Activated T-cell treated with anti-CD3 and anti-CD28 coated beads, Interleukin-2, amount 50 U/mL, for 72 hours (primary cell): Measurements from ENCODE around the gene RBBP9. TPM values are rescaled to one million over a fixed set of nuclear protein-coding genes. Genes with fewer than 3 reads are reported as not detected.
"Not testable (repeated sequence)": the region's sequence is repeated elsewhere in the genome, so short reads cannot be mapped to it uniquely, and the experiment has no call there.

ENCODE experiments used
- ATAC-seq, 2 donors: fragments of 150-1000 bp; cut with Tn5 transposase; replicated peaks in 1 of 2; 2 replicates each; pipeline ENCODE4 v1.10.0; 2021; ENCODE audit warnings: moderate library complexity in 2 of 2, mild to moderate bottlenecking in 1 of 2
- DNase-seq, 2 donors: peaks; one replicate each; pipeline ENCODE4 v3.0.0; 2021 to 2022; ENCODE audit warnings: mixed read lengths in 1 of 2
- H3K27ac Mint-ChIP-seq: one replicate; pipeline ENCODE4 v1.8.0; 2022; ENCODE audit warnings: mild to moderate bottlenecking, moderate library complexity, mixed read lengths
- H3K27me3 Mint-ChIP-seq: one replicate; pipeline ENCODE4 v1.8.0; 2022; ENCODE audit warnings: low read depth, mixed read lengths
- H3K36me3 Mint-ChIP-seq, 2 donors: one replicate each; pipeline ENCODE4 v1.8.0; 2022; ENCODE audit warnings: mixed read lengths in 2 of 2, mild to moderate bottlenecking in 1 of 2; ENCODE audit not compliant: insufficient read depth in 2 of 2
- H3K4me1 Mint-ChIP-seq: one replicate; pipeline ENCODE4 v1.8.0; 2022; ENCODE audit warnings: low read depth, mixed read lengths
- H3K4me3 Mint-ChIP-seq, 2 donors: one replicate each; pipeline ENCODE4 v1.8.0; 2022; ENCODE audit warnings: mild to moderate bottlenecking in 2 of 2, mixed read lengths in 2 of 2, moderate library complexity in 2 of 2
- H3K9me3 Mint-ChIP-seq, 2 donors: one replicate each; pipeline ENCODE4 v1.8.0; 2022; ENCODE audit warnings: mixed read lengths in 2 of 2
- total RNA-seq, 2 donors: library from RNA; stranded (reverse); gene quantifications; one replicate each; pipeline ENCODE4 v1.2.3, GENCODE V29; 2022

The RBBP9 gene
- total RNA-seq = 10 to 100 TPM; 27.2 to 30.6 TPM

DNA sequence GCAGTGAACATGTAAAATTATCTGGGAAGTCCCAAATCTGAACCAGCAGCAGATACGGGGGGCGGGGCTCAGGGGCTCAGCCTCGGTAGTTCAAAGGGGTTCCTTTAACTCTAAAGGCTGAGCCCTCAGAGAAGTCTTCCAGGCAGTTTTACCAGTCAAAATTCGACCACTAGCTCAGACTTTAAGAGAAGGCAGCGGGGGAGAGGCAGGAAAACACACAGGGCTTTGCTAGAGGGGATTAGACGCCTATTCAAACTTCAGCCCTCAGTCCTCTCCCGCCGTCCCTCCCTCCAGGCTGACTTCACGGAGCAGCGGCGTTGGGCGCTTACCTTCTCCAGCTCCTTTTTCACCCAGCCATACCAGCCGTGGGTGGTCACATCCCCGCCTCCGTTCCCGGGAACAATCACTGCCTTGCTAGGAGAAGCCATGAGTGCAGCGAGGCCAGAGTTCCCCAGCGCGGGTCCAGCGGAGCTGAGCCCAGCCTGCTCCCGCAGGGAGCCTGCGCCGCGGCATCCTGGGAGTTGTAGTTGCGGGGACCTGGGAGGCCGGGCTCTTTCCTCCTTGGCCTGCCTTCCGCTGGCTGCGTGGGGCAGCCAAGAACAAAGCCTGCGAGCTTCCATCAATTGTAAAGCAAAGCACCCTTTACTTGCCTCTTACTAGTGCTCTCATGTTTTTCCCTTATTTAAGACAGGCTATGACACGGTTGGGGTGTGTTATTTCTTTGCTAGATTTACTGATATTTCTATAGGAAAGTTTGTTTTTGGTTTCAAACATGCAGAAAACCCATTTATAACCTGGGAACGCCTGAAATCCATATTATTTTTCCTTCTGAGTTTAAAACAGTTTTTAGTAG, at the start of gene RBBP9:
Gene RBBP9 (minus strand): TSS at position 486 of the 853 bp plus-strand sequence. CDS start 58 bp downstream, at position 428.
- peaks cover 4% of the 10 kb centered on the region for H3K27me3 Mint-ChIP-seq
- H3K4me3 Mint-ChIP-seq = peak within 1 kb of the TSS; percentile 97 to 99
- peaks cover 8% of the 10 kb centered on the region in 2 donors for H3K36me3 Mint-ChIP-seq
- H3K27ac Mint-ChIP-seq = peak within 1 kb of the TSS; percentile 94
- DNase-seq (peak; percentile 81 to 84), ATAC-seq (peak; percentile 98 to 100)
- peaks cover 25% of the 10 kb centered on the region for H3K4me1 Mint-ChIP-seq
- H3K9me3 Mint-ChIP-seq = no peaks in the 10 kb centered on the region

DNA sequence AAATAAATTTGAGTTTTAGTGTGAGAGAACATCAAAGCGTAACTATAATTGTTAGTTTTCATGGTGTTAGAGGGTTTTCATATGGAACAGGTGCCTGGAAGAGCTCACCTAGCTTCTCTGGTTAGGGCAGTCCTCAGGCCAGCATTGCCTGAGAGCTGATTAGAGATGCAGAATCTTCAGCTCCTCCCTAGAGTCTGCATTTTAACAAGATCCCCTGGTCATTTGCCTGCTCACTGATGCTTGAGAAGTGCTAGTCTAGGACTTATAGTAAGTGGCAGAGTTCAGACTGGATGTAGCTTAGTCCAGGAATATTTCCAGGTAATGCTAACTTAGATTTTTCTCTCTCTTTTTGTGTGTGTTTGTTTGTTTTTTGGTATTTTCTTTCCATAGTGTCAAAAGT, 48.5 kb upstream of the RBBP9 start:
- Mint-ChIP-seq H3K36me3 (peaks cover 6 to 31% of the 10 kb centered on the region in 2 donors), H3K4me3 (no peak overlapping the region), H3K27me3 (no peaks in the 10 kb centered on the region), H3K9me3 (no peaks in the 10 kb centered on the region), H3K4me1 (peaks cover 5% of the 10 kb centered on the region), H3K27ac (no peak overlapping the region)
- no peak for DNase-seq
- no peak for ATAC-seq

GRCh38 chr20:18543932-18544331, 46.9 kb upstream of the RBBP9 start:
- Mint-ChIP-seq H3K27ac (no peak overlapping the region), H3K4me3 (no peak overlapping the region), H3K4me1 (peaks cover 5% of the 10 kb centered on the region), H3K9me3 (no peaks in the 10 kb centered on the region), H3K27me3 (no peaks in the 10 kb centered on the region), H3K36me3 (peaks cover 9 to 34% of the 10 kb centered on the region in 2 donors)
- no peak for DNase-seq
- no peak for ATAC-seq

- no peak overlapping the region for H3K4me3 Mint-ChIP-seq
- ATAC-seq (no peak), DNase-seq (no peak)
- no peaks in the 10 kb centered on the region for H3K27me3 Mint-ChIP-seq
- H3K27ac Mint-ChIP-seq = peak overlapping the region; percentile 41
- H3K36me3 Mint-ChIP-seq = peaks cover 6 to 35% of the 10 kb centered on the region in 2 donors
- H3K9me3 Mint-ChIP-seq = no peaks in the 10 kb centered on the region
- peaks cover 5% of the 10 kb centered on the region for H3K4me1 Mint-ChIP-seq
Observed at GRCh38 chr20:18543216-18543615, 46.2 kb upstream of the RBBP9 start.

DNA sequence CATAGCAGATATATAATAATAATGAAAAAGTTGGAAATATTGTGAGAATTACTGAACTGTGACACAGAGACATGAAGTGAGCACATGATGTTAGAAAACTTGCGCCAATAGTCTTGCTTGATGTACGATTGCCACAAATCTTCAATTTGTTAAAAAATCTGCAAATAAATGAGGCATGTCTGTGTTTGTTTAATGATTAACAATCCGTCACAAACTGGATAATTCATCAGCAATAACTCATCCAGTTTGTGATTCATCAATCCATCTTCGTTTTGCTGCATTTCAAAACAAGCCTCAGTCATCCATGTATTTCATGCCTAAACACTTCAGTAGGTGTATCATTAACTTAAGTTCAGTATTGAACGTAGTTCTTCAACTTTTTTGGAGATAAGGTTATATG, 44.7 kb upstream of the RBBP9 start:
- H3K27ac Mint-ChIP-seq = no peak overlapping the region
- H3K36me3 Mint-ChIP-seq = peaks cover 7 to 33% of the 10 kb centered on the region in 2 donors
- no peak overlapping the region for H3K4me3 Mint-ChIP-seq
- peaks cover 5% of the 10 kb centered on the region for H3K4me1 Mint-ChIP-seq
- ATAC-seq (no peak), DNase-seq (no peak)
- no peaks in the 10 kb centered on the region for H3K9me3 Mint-ChIP-seq
- no peaks in the 10 kb centered on the region for H3K27me3 Mint-ChIP-seq

- ATAC-seq (no peak), DNase-seq (no peak)
- peaks cover 1% of the 10 kb centered on the region for H3K4me1 Mint-ChIP-seq
- peaks cover 7 to 33% of the 10 kb centered on the region in 2 donors for H3K36me3 Mint-ChIP-seq
- no peaks in the 10 kb centered on the region for H3K9me3 Mint-ChIP-seq
- H3K27ac Mint-ChIP-seq = no peak overlapping the region
- H3K27me3 Mint-ChIP-seq = no peaks in the 10 kb centered on the region
- H3K4me3 Mint-ChIP-seq = no peak overlapping the region
Observed at GRCh38 chr20:18537651-18538050, 40.6 kb upstream of the RBBP9 start.

- no peak overlapping the region for H3K4me3 Mint-ChIP-seq
- no peak for ATAC-seq
- no peaks in the 10 kb centered on the region for H3K27me3 Mint-ChIP-seq
- DNase-seq = no peak
- peaks cover 10 to 37% of the 10 kb centered on the region in 2 donors for H3K36me3 Mint-ChIP-seq
- no peak overlapping the region for H3K27ac Mint-ChIP-seq
- H3K4me1 Mint-ChIP-seq = no peaks in the 10 kb centered on the region
- no peaks in the 10 kb centered on the region for H3K9me3 Mint-ChIP-seq
Observed at GRCh38 chr20:18533978-18534644, 37.1 kb upstream of the RBBP9 start.

DNA sequence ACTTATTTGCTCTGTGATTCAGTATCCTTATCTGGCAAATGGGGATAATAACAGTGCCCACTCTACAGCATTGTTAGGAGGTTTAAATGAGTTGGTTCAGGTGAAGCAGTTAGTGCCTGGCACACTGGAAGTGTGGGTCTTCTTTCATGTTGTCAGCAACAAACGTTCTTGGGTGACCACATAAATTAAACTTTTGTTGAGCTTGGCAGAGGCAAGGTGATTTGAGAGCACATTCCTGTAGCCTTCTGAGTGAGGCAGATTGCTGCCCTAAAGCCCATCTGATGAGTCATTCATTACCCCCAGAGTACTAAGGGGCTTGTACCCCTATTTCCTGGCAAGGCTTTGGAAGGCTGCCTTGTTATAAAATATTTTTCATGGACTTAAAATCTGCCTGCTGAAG, 36.5 kb upstream of the RBBP9 start:
- ATAC-seq (no peak), DNase-seq (no peak)
- Mint-ChIP-seq H3K4me3 (no peak overlapping the region), H3K4me1 (no peaks in the 10 kb centered on the region), H3K27ac (no peak overlapping the region), H3K27me3 (no peaks in the 10 kb centered on the region), H3K36me3 (peaks cover 12 to 36% of the 10 kb centered on the region in 2 donors), H3K9me3 (no peaks in the 10 kb centered on the region)

DNA sequence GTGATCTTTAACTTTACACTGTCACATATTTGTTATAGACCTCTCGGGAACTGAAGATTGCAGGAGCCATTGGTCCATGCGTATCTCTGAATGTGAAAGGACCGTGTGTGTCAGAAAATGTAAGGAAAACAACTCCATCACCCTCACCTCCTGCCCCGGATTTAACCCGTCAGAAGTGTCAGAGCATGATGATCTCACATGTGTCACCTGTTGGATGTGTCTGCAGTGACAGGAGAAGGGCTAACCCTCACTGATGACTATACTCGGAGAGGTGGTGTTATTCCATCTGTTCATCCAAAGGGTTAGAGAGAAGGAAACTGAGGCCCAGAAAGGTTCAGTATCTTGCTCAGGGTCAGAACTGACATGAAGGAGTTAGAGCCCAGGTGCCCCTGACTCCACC, 35.6 kb upstream of the RBBP9 start:
- Mint-ChIP-seq H3K4me3 (no peak overlapping the region), H3K36me3 (peaks cover 13 to 37% of the 10 kb centered on the region in 2 donors), H3K4me1 (no peaks in the 10 kb centered on the region), H3K27me3 (no peaks in the 10 kb centered on the region), H3K27ac (no peak overlapping the region), H3K9me3 (no peaks in the 10 kb centered on the region)
- no peak for DNase-seq
- no peak for ATAC-seq

DNA sequence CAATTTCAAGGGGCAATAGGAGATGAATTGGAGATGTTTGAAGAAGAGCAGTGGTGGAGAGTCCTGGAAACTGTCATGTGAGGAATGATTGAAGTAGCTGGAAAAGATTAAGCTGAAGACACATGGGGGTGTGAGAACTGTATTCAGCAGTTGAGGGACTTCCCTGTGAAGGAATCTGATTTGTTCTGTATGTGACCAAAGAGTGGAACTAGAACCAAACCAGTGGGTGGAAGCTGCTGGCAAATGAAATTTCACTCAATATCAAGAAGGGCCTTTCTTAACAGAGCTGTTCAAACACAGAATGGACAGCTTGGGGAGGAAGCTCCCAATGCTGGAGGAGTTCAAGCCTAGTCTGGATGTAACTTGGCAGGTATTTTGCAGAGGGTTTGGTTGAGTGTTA, 32.0 kb upstream of the RBBP9 start:
- ATAC-seq = no peak
- Mint-ChIP-seq H3K27ac (no peak overlapping the region), H3K27me3 (no peaks in the 10 kb centered on the region), H3K36me3 (peaks cover 15 to 45% of the 10 kb centered on the region in 2 donors), H3K4me3 (no peak overlapping the region), H3K4me1 (no peaks in the 10 kb centered on the region), H3K9me3 (no peaks in the 10 kb centered on the region)
- no peak for DNase-seq

GRCh38 chr20:18527836-18528235, 30.8 kb upstream of the RBBP9 start:
- no peak for ATAC-seq
- H3K36me3 Mint-ChIP-seq = peaks cover 15 to 46% of the 10 kb centered on the region in 2 donors
- no peak overlapping the region for H3K27ac Mint-ChIP-seq

GRCh38 chr20:18527339-18527738, 30.3 kb upstream of the RBBP9 start:
- no peak for DNase-seq
- ATAC-seq = no peak
- no peaks in the 10 kb centered on the region for H3K27me3 Mint-ChIP-seq
- H3K4me3 Mint-ChIP-seq = no peak overlapping the region
- no peak overlapping the region for H3K27ac Mint-ChIP-seq
- peaks cover 15 to 43% of the 10 kb centered on the region in 2 donors for H3K36me3 Mint-ChIP-seq
- H3K4me1 Mint-ChIP-seq = no peaks in the 10 kb centered on the region
- H3K9me3 Mint-ChIP-seq = no peaks in the 10 kb centered on the region

More at GRCh38 chr20:18527836-18528235, 30.8 kb upstream of the RBBP9 start:
- no peaks in the 10 kb centered on the region for H3K9me3 Mint-ChIP-seq
- no peaks in the 10 kb centered on the region for H3K4me1 Mint-ChIP-seq
- no peak for DNase-seq
- no peak overlapping the region for H3K4me3 Mint-ChIP-seq
- no peaks in the 10 kb centered on the region for H3K27me3 Mint-ChIP-seq

DNA sequence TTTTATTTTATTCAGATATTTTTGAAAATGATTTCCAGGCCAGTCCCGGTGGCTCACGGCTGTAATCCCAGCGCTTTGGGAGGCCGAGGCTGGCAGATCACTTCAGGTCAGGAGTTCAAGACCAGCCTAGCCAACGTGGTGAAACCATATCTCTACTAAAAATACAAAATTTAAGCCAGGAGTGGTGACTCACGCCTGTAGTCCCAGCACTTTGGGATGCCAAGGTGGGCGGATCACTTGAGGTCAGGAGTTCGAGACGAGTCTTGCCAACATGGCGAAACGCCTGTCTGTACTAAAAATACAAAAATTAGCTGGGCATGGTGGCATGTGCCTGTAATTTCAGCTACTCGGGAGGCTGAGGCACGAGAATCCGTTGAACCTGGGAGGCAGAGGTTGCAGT, 29.7 kb upstream of the RBBP9 start:
- DNase-seq, H3K27ac Mint-ChIP-seq, H3K4me3 Mint-ChIP-seq, H3K9me3 Mint-ChIP-seq, H3K27me3 Mint-ChIP-seq, ATAC-seq, H3K4me1 Mint-ChIP-seq: not testable (repeated sequence)
- H3K36me3 Mint-ChIP-seq = peaks cover 15 to 41% of the 10 kb centered on the region in 2 donors
